Measurements from ENCODE around the gene EIF5AL1.

- TF ChIP-seq POLR2A (IDR thresholded peaks at IDR 0.05; ENCODE audit: low read depth, low read length) (no peak), POLR2AphosphoS5 (IDR thresholded peaks at IDR 0.05; ENCODE audit: low read depth, low read length) (no peak), SPI1 (IDR thresholded peaks at IDR 0.05; ENCODE audit: low read depth, low read length) (no peak), TAF1 (IDR thresholded peaks at IDR 0.05; ENCODE audit: low read depth, low read length) (no peak), PAX5 (IDR thresholded peaks at IDR 0.05; ENCODE audit: insufficient read depth, low read length, severe bottlenecking) (no peak)
Measured at GRCh38 chr10:79482741-79483140, 29.6 kb upstream of the EIF5AL1 start.
